ENCODE data around the gene EMD.

EMD gene

GRCh38 chrX:154360155-154360713 lies 18.9 kb upstream of the EMD start:
- H3K4me3 ChIP-seq (replicated peaks in 1 of 2; ENCODE audit: low read depth in 2 of 2, low read length in 2 of 2): no peak overlapping the region
- no peak for TF ChIP-seq CTCF (IDR thresholded peaks at IDR 0.05; ENCODE audit: low read depth, low read length)
- DNase-seq (ENCODE audit: low read depth in 2 of 2): no peak

- no peak for TF ChIP-seq CTCF (IDR thresholded peaks at IDR 0.05; ENCODE audit: low read depth, low read length)
- H3K4me3 ChIP-seq (replicated peaks in 1 of 2; ENCODE audit: low read depth in 2 of 2, low read length in 2 of 2): no peak overlapping the region
- DNase-seq (ENCODE audit: low read depth in 2 of 2): no peak
These were observed 16.9 kb upstream of the EMD start for GRCh38 chrX:154362085-154362742.

- no peak overlapping the region for H3K4me3 ChIP-seq (replicated peaks in 1 of 2; ENCODE audit: low read depth in 2 of 2, low read length in 2 of 2)
- DNase-seq (ENCODE audit: low read depth in 2 of 2): no peak
- TF ChIP-seq CTCF (IDR thresholded peaks at IDR 0.05; ENCODE audit: low read depth, low read length): no peak
These were observed 15.2 kb upstream of the EMD start for GRCh38 chrX:154363706-154364439.

- no peak for DNase-seq (ENCODE audit: low read depth in 2 of 2)
- no peak overlapping the region for H3K4me3 ChIP-seq (replicated peaks in 1 of 2; ENCODE audit: low read depth in 2 of 2, low read length in 2 of 2)
- TF ChIP-seq CTCF (IDR thresholded peaks at IDR 0.05; ENCODE audit: low read depth, low read length): no peak
These were observed 14.0 kb upstream of the EMD start for GRCh38 chrX:154365052-154365600.

GRCh38 chrX:154365997-154366665 lies 13.0 kb upstream of the EMD start:
- no peak overlapping the region for H3K4me3 ChIP-seq (replicated peaks in 1 of 2; ENCODE audit: low read depth in 2 of 2, low read length in 2 of 2)
- no peak for TF ChIP-seq CTCF (IDR thresholded peaks at IDR 0.05; ENCODE audit: low read depth, low read length)
- no peak for DNase-seq (ENCODE audit: low read depth in 2 of 2)

- no peak overlapping the region for H3K4me3 ChIP-seq (replicated peaks in 1 of 2; ENCODE audit: low read depth in 2 of 2, low read length in 2 of 2)
- DNase-seq (ENCODE audit: low read depth in 2 of 2): no peak
- no peak for TF ChIP-seq CTCF (IDR thresholded peaks at IDR 0.05; ENCODE audit: low read depth, low read length)
These were observed 12.4 kb upstream of the EMD start for GRCh38 chrX:154366666-154367055.
